GM15510 (cell line): ENCODE results near the gene MCHR1.

Source experiments
- POLR2A ChIP-seq: IDR thresholded peaks from 3 replicates; pipeline ENCODE4 v1.6.1; 2011; ENCODE audit warnings: borderline replicate concordance; ENCODE audit not compliant: insufficient read length; ENCODE audit errors: extremely low read depth

The MCHR1 gene

GRCh38 chr22:40676644-40677043 is 2.6 kb upstream of the MCHR1 start:
- TF ChIP-seq POLR2A = no peak

- no peak for TF ChIP-seq POLR2A
Observed at GRCh38 chr22:40678493-40679248, 613 bp upstream of the MCHR1 start.

- TF ChIP-seq POLR2A = no peak
Observed at GRCh38 chr22:40679964-40680818, 907 bp downstream of the MCHR1 start.

GRCh38 chr22:40680819-40681183 is 1.5 kb downstream of the MCHR1 start:
- TF ChIP-seq POLR2A = no peak

GRCh38 chr22:40681451-40681850 is 2.2 kb downstream of the MCHR1 start:
- TF ChIP-seq POLR2A = no peak

GRCh38 chr22:40684728-40685127 is 5.4 kb downstream of the MCHR1 start:
- TF ChIP-seq POLR2A = no peak

- no peak for TF ChIP-seq POLR2A
Observed at GRCh38 chr22:40685406-40685805, 6.1 kb downstream of the MCHR1 start.

- no peak for TF ChIP-seq POLR2A
Observed at GRCh38 chr22:40687706-40688105, 8.4 kb downstream of the MCHR1 start.

- no peak for TF ChIP-seq POLR2A
Observed at GRCh38 chr22:40690370-40690769, 11.1 kb downstream of the MCHR1 start.

GRCh38 chr22:40691532-40691931 is 12.2 kb downstream of the MCHR1 start:
- no peak for TF ChIP-seq POLR2A

- TF ChIP-seq POLR2A = no peak
Observed at GRCh38 chr22:40694411-40694810, 15.1 kb downstream of the MCHR1 start.

- no peak for TF ChIP-seq POLR2A
Observed at GRCh38 chr22:40701274-40701673, 22.0 kb downstream of the MCHR1 start.

GRCh38 chr22:40703174-40703573 is 23.9 kb downstream of the MCHR1 start:
- TF ChIP-seq POLR2A = no peak

GRCh38 chr22:40703736-40704135 is 24.5 kb downstream of the MCHR1 start:
- no peak for TF ChIP-seq POLR2A

- TF ChIP-seq POLR2A = no peak
Observed at GRCh38 chr22:40705918-40706682, 26.8 kb downstream of the MCHR1 start.

- no peak for TF ChIP-seq POLR2A
Observed at GRCh38 chr22:40707154-40707553, 27.9 kb downstream of the MCHR1 start.

GRCh38 chr22:40708177-40708576 is 28.9 kb downstream of the MCHR1 start:
- TF ChIP-seq POLR2A = no peak
